ENCODE measurements around the gene TSN. TPM values are rescaled to one million over a fixed set of nuclear protein-coding genes. Genes with fewer than 3 reads are reported as not detected.

TSN gene
- total and polyA plus RNA-seq, 9 of the 15 experiments (the other 6 are each of a cell fraction or from before 2014, with no cell fraction given): 63.2 to 152 (median 95.2) TPM

DNA sequence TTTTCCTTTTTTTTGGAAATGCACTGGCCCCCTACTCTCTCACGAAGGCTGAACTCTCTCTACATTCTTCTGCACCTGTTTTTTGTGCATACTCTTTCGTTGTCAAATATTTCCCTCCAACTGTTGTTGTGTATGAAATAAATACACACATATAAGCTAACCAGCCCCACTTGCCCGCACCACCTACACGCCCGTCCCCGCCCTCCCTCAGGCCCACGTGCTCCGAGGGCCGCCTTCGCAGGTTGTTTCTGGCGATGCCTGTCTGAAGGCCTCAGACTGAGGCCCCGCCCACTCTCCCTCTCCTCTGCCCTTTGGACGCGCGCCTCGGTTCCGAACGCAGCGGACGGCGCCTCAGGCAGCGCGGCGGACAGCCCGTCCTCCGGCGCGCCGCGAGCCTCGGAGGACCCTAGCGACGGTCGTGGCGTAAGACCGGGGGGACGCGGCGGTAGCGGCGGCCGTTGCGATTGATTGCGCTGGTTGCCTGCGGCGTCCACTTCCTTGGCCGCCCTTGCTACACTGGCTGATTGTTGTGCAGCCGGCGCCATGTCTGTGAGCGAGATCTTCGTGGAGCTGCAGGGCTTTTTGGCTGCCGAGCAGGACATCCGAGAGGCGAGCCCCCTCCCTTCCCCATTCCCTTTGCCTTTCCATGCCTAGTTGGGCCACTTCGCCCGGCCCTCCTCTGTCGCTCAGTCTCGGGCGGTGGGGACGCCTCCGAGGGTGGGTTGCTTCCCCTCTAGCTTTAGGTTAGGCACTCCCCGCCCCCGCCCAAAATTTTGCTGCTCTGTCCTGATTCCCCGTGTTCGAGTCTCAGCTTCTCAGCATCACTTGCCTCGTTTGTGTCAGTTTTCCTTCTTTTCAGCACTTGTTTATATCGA is at the start of gene TSN (continued):
- TF ChIP-seq, protein P1, sequence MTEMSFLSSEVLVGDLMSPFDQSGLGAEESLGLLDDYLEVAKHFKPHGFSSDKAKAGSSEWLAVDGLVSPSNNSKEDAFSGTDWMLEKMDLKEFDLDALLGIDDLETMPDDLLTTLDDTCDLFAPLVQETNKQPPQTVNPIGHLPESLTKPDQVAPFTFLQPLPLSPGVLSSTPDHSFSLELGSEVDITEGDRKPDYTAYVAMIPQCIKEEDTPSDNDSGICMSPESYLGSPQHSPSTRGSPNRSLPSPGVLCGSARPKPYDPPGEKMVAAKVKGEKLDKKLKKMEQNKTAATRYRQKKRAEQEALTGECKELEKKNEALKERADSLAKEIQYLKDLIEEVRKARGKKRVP (CRISPR knock-in tag; IDR thresholded peaks at IDR 0.05): peak; percentile 82
- TF ChIP-seq CREB1 (IDR thresholded peaks at IDR 0.05) (peak; percentile 84), CREB1 (CRISPR knock-in tag; IDR thresholded peaks at IDR 0.05) (peak; percentile 88), NR2C2 (CRISPR knock-in tag; IDR thresholded peaks at IDR 0.05) (peak; percentile 81; the same call in 1 of the 2 replicates), NR2C2 (tag; IDR thresholded peaks at IDR 0.05) (no peak; the same call in 1 of the 2 replicates), RFX7 (CRISPR knock-in tag; IDR thresholded peaks at IDR 0.05) (no peak), HNRNPL (IDR thresholded peaks at IDR 0.05; ENCODE audit: low read depth, low read length) (no peak), KLF16 (IDR thresholded peaks at IDR 0.05) (no peak), PCBP1 (IDR thresholded peaks at IDR 0.05; ENCODE audit: low read depth, low read length, poor library complexity, severe bottlenecking) (peak; percentile 98), KDM4B (IDR thresholded peaks at IDR 0.05; ENCODE audit: borderline replicate concordance in 2 of 2, low read depth in 1 of 2) (peak in 1 of 2 experiments; percentile 83; a peak in 1 of 4 replicates), ZNF217 (CRISPR knock-in tag; IDR thresholded peaks at IDR 0.05) (no peak)
- TF ChIP-seq, protein P2, sequence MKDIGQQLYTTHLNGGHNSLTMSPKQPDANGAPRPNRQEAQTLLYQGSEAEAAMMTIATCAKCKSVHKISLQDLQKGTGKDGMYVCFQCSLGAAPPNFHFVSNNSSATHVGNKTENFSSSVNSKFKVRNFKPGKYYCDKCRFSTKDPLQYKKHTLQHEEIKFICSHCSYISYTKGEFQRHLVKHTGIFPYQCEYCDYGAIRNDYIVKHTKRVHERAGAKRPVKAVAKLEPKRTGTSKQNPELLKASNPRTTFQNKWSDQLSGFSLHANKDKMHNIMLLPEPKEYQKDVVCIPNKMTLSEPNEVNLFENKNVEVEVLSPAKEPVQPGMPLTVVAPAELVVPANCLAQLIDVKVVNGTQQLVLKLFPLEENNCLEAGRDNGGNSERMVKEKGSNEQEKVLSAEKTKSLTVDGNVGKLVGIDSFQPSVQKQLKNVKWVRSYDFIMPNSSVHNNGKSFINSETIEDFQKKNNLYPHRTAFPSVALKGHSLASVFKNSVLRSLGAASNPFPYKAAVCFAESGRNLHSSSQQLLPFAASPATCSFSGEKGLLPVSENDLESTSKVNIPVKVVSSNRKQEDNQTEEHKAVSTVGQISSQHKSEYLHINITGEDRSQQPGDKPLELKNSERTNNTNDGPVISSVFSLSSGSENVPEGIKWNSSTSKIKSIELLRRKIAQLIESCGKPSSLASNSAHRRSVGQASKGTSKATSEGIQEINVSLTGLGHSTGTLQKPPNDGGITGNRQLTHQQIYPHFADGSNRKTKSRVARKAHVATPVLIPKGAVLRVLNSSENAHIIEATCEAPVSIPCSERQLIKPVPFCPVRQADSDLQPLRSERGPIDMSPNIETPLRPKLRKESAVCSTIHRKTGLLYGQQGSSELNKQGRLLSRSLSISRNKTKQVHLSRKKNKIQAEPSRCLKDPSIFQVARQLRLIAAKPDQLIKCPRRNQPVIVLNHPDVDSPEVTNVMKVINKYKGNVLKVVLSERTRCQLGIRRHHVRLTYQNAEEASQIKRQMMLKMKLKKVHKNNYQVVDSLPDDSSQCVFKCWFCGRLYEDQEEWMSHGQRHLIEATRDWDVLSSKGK (CRISPR knock-in tag; IDR thresholded peaks at IDR 0.05): no peak
- TF ChIP-seq, protein P3, sequence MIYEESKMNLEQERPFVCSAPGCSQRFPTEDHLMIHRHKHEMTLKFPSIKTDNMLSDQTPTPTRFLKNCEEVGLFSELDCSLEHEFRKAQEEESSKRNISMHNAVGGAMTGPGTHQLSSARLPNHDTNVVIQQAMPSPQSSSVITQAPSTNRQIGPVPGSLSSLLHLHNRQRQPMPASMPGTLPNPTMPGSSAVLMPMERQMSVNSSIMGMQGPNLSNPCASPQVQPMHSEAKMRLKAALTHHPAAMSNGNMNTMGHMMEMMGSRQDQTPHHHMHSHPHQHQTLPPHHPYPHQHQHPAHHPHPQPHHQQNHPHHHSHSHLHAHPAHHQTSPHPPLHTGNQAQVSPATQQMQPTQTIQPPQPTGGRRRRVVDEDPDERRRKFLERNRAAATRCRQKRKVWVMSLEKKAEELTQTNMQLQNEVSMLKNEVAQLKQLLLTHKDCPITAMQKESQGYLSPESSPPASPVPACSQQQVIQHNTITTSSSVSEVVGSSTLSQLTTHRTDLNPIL (CRISPR knock-in tag; IDR thresholded peaks at IDR 0.05): no peak
